GM12864 (cell line): Measurements from ENCODE around the gene SEMA4D.
"Not testable (repeated sequence)": the region's sequence is repeated elsewhere in the genome, so short reads cannot be mapped to it uniquely, and the experiment has no call there.

Experiments
- DNase-seq: peaks from one replicate; pipeline ENCODE4 v3.0.0-alpha.2; 2011; ENCODE audit warnings: low read depth
- H3K4me3 ChIP-seq: 2 replicates; pipeline ENCODE4 v1.5.1; 2011; ENCODE audit warnings: mild to moderate bottlenecking, low read depth, low read length, control low read depth
- TF ChIP-seq, protein P1 (sequence below): IDR thresholded peaks from 2 replicates; pipeline ENCODE4 v1.5.1; 2011; ENCODE audit warnings: low read depth, mild to moderate bottlenecking, moderate library complexity, low read length, control low read depth, inconsistent platforms; ENCODE audit errors: missing control alignments

SEMA4D gene

DNA sequence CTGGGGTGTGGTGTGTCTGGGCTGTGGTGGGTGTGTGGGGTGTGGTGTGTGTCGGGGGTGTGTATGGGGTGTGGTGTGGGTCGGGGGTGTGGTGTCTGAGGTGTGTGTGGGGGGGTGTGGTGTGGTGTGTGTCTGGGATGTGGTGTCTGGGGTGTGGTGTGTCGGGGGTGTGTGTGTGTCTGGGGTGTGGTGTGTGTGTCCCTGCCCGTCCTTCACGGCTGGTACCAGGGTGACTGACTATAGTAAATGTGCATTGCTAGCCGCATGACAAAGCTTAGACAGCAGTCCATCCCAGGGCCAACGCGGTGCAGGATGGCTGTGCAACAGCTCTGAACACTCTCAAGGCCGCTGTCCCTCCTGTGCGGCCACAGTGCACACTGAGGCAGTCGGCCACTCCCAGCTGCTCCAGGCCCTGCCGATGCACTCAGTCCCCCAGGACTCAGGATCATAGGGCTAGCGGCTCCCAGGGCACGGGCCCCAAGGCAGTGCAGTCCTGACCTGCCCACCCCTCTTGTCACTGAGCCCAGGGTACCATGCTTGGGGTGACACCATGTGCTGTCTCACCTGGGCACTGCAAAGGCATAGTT, 125.6 kb downstream of the SEMA4D start:
- no peak for DNase-seq
- TF ChIP-seq, protein P1, sequence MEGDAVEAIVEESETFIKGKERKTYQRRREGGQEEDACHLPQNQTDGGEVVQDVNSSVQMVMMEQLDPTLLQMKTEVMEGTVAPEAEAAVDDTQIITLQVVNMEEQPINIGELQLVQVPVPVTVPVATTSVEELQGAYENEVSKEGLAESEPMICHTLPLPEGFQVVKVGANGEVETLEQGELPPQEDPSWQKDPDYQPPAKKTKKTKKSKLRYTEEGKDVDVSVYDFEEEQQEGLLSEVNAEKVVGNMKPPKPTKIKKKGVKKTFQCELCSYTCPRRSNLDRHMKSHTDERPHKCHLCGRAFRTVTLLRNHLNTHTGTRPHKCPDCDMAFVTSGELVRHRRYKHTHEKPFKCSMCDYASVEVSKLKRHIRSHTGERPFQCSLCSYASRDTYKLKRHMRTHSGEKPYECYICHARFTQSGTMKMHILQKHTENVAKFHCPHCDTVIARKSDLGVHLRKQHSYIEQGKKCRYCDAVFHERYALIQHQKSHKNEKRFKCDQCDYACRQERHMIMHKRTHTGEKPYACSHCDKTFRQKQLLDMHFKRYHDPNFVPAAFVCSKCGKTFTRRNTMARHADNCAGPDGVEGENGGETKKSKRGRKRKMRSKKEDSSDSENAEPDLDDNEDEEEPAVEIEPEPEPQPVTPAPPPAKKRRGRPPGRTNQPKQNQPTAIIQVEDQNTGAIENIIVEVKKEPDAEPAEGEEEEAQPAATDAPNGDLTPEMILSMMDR, result no peak
- no peak overlapping the region for H3K4me3 ChIP-seq

DNA sequence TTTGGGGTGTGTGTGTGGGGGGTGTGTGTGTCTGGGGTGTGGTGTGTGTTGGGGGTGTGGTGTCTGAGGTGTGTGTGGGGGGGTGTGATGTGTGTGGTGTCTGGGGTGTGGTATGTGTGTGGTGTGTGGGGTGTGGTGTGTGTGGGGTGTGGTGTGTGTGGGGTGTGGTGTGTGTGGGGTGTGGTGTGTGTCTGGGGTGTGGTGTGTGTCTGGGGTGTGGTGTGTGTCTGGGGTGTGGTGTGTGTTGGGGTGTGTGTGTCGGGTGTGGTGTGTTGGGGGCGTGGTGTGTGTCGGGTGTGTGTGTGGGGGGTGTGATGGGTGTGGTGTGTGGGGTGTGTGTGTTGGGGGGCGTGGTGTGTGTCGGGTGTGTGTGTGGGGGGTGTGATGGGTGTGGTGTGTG, 126.1 kb downstream of the SEMA4D start:
- not testable (repeated sequence) for DNase-seq, H3K4me3 ChIP-seq

DNA sequence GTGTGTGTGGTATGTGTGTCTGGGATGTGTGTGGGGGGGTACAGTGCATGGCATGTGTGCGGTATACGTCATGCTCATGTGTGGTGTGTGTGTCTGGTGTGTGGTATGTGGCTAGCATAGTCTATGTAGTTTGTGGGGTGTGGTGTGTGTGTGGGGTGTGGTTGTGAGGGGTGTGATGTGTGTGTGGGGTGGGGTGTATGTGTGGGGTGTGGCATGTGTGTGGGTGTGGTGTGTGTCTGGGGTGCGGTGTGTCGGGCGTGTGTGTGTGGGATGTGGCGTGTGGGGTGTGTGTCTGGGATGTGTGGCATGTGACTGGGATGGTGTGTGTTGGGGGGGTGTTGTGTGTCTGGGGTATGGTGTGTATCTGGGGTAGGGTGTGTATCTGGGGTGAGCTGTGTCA, 127.3 kb downstream of the SEMA4D start:
- no peak for DNase-seq
- TF ChIP-seq, protein P1, result no peak
- H3K4me3 ChIP-seq, result no peak overlapping the region

DNA sequence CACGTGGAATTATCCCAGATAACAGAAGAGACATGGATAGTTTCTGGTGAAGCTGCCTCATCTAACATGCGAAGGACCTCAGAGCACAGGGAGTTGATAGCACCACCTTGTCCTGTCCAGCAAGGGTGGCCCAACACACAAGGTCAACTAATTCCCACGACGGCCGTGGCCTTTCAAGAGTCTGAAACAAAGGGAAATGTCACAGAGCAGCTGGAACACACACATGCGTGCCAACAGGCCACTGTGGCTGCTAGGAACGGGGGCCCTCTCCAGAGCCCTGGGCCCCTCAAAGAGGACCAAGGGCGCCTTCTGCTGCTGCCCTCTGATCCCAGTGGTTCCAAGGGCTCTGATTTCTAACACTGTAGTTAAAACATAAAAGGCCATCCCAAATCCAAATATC, 128.9 kb downstream of the SEMA4D start:
- TF ChIP-seq, protein P1, result no peak
- DNase-seq, result no peak
- H3K4me3 ChIP-seq, result no peak overlapping the region

DNA sequence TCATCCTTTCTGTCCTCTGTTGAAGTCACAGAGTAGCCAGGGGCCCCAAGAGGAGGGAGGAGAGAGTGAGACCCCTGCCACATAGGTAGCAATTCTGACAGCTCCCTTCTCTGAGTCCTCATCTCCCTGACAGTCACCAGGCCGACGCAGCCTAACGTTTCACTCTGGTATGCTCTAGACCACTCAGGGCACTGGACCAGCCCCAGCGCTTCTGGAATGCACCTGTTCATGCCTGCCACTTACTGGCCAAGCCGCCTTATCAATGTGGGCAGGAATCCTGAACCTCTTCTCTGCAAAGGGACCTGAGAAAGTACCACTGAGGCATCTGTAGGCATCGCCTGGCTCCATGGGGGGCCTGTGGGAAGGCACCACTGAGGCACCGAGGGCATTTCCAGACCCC, 129.4 kb downstream of the SEMA4D start:
- no peak for DNase-seq
- no peak overlapping the region for H3K4me3 ChIP-seq
- TF ChIP-seq, protein P1, result no peak

DNA sequence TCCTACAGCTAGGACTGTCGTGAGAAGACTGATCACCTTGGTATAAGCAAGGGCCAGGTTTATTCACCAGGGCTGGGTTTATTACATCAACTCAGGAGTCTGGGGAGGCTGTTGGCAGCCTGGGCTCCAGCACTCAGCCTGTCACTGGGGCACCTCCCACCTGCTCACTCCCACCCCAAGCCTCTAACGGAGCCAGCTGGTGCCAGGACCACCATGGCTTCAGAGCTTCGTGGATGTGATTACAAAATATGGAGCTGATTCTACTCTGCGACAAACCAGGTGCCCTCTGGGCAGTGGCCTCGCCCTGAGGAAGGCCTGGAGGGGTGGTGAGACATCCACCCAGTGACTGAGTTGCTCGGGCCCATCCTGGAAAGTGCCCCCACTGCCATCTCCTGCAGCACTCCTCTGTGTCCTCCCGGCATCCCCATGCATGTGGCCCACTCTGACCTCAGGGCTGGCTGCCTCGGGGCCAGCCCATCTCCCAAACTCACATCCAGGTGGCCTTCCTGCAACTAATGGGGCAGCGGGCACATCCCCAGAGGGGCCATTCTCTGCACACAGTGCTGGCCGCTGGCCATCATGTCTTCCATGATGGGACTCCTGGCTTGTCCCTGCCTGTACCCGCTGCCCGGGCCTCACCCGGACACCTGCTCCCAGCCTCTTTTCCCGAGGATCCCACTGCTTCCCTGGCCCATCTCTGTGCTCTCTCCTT, 130.0 kb downstream of the SEMA4D start:
- DNase-seq, result no peak
- TF ChIP-seq, protein P1, result no peak
- H3K4me3 ChIP-seq, result no peak overlapping the region

DNA sequence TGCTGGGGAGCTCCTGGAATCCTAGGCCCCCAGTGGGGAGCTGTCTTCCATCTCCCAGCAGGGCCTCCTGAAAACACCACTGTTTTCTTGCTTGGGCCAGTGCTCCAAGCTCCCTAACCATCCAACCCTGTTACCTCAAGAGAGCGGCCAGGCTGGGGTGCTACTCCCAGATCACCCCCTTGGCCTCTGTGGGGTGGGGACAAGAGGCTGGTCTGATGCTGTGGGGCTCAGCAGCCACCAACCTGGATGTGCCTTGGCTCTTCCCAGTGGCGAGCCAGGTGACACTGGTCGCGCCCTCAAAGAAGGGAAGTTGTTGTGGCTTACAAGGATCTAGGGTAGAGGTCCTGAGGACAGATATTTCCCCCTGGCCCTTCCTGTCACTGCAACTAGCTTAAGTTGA, 130.6 kb downstream of the SEMA4D start:
- DNase-seq, result no peak
- no peak overlapping the region for H3K4me3 ChIP-seq
- TF ChIP-seq, protein P1, result no peak
